Body of pancreas (tissue), 4 donors: ENCODE measurements around the gene RFPL2. TPM values are rescaled to one million over a fixed set of nuclear protein-coding genes. Genes with fewer than 3 reads are reported as not detected.
A peak's percentile ranks its signal among the peaks of the same experiment; 100 is the strongest.

Source experiments
- ATAC-seq: fragments of 150-250 bp; one replicate; pipeline ENCODE4 v1.9.1; 2016
- DNase-seq, 4 donors: peaks; one replicate each; pipeline ENCODE4 v3.0.0-alpha.2; 2019
- H3K27ac ChIP-seq, 4 donors: fragments of 200-600 bp; sonication (generic); 1 replicate in 3 of 4; 2 replicates in 1 of 4; pipeline versions ENCODE4 v1.5.1 to v1.6.1; 2016 to 2019; ENCODE audit warnings: mild to moderate bottlenecking in 1 of 4, mixed read lengths in 1 of 4, moderate library complexity in 1 of 4
- H3K27me3 ChIP-seq, 2 donors: fragments of 200-600 bp; sonication (generic); one replicate each; pipeline ENCODE4 v1.6.0; 2016; ENCODE audit warnings: mild to moderate bottlenecking in 1 of 2
- H3K36me3 ChIP-seq, 2 donors: fragments of 200-600 bp; sonication (generic); replicated peaks in 1 of 2; 2 replicates each; pipeline ENCODE4 v1.5.1; 2016; ENCODE audit warnings: low read depth in 2 of 2; ENCODE audit not compliant: insufficient read depth in 1 of 2
- H3K4me1 ChIP-seq: fragments of 200-600 bp; sonication (generic); one replicate; pipeline ENCODE4 v1.6.0; 2016
- H3K4me3 ChIP-seq, 2 donors: fragments of 200-600 bp; sonication (generic); 1 replicate in 1 of 2; 2 replicates in 1 of 2; pipeline ENCODE4 v1.5.1; 2016 to 2019
- H3K9me3 ChIP-seq, 3 donors: fragments of 200-600 bp; sonication (generic); 1 replicate in 2 of 3; 2 replicates in 1 of 3; pipeline ENCODE4 v1.5.1; 2016
- CTCF ChIP-seq, 7 experiments: fragments of 450-650 bp in 4 of 7; fragments of 200-600 bp in 3 of 7; sonication (generic) in 3 of 7; IDR thresholded peaks; one replicate each; pipeline ENCODE4 v1.5.1; 2016 to 2019; ENCODE audit warnings: antibody characterized with exemption in 7 of 7
- POLR2A ChIP-seq, 3 donors: fragments of 450-650 bp; IDR thresholded peaks; one replicate each; pipeline ENCODE4 v1.6.1; 2016; ENCODE audit warnings: antibody characterized with exemption in 3 of 3, mild to moderate bottlenecking in 2 of 3
- WGBS, 2 donors: methylation state at CpG; one replicate each; pipeline ENCODE4 v1.1.5; 2017; 5-methylcytosine and 5-hydroxymethylcytosine counted together
- intact Hi-C: fragments of 100-400 bp; cut with DNase I; formaldehyde crosslinking; loops from one replicate; pipeline ENCODE4 v1.15.1; 2023
- total RNA-seq, 2 donors: library from RNA; depleted of rRNA; stranded (reverse); fragments of >200 nt; gene quantifications; one replicate each; pipeline ENCODE4 v1.1.0, GENCODE V29; 2016

The RFPL2 gene
- not detected for total RNA-seq

- no peak for ATAC-seq
- intact Hi-C loops, result loop anchor here (10.0 kb wide), 1 partner anchor 230 kb away; no protein-coding TSS in a partner anchor
Observed at GRCh38 chr22:32204856-32205722, at the start of gene RFPL2. Gene RFPL2, minus strand, starts transcription at chr22:32205073. Its CDS starts 2,622 bp downstream, at chr22:32202451.

GRCh38 chr22:32249231-32249630, 44.4 kb upstream of the RFPL2 start:
- DNase-seq (no peak), ATAC-seq (no peak)
- Histone ChIP-seq H3K4me3 (no peak overlapping the region), H3K36me3 (no peaks in the 10 kb centered on the region), H3K27me3 (no peaks in the 10 kb centered on the region), H3K27ac (no peak overlapping the region), H3K4me1 (no peaks in the 10 kb centered on the region), H3K9me3 (no peaks in the 10 kb centered on the region)
- intact Hi-C loops, result no loop called here
- TF ChIP-seq CTCF (IDR thresholded peaks at IDR 0.05), result no peak
- TF ChIP-seq POLR2A (IDR thresholded peaks at IDR 0.05), result no peak
- WGBS, 2 donors, result 72 to 95% methylated on average over 1 of the region's 1 CpG

More at GRCh38 chr22:32204856-32205722, at the start of gene RFPL2:
- no peaks in the 10 kb centered on the region for H3K36me3 ChIP-seq
- H3K27ac ChIP-seq, result no peak within 1 kb of the TSS
- H3K9me3 ChIP-seq, result no peaks in the 10 kb centered on the region
- H3K4me1 ChIP-seq, result peaks cover 14% of the 10 kb centered on the region
- peaks cover 0 to 6% of the 10 kb centered on the region in 2 donors for H3K27me3 ChIP-seq
- peak in 3 of 4 donors; percentile 46 to 64 (median 60) for DNase-seq
- 58 to 75% methylated on average over 17 to 37 of the region's 41 CpGs for WGBS, 2 donors
- TF ChIP-seq CTCF (IDR thresholded peaks at IDR 0.05) (no peak), POLR2A (IDR thresholded peaks at IDR 0.05) (no peak)
- H3K4me3 ChIP-seq, result no peak within 1 kb of the TSS

DNA sequence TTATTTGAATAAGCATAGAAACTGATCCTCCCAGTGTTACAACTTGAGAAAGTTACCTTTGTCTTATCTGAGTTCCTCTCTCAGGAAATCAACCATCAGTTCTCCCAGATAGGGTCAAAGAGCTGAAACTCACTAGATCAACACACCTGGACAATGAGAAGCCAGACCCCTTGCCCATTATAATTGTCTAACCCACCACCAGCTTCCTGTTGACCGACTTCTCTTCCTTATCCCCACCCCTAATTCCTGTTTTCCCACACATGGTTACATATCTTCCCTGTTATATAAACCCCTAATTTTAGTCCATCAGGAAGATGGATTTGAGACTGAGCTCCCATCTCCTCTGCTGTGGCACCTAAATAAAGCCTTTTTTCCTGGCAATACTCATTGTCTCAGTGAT, 43.4 kb upstream of the RFPL2 start:
- no peak for ATAC-seq
- Histone ChIP-seq H3K9me3 (no peaks in the 10 kb centered on the region), H3K27me3 (no peaks in the 10 kb centered on the region), H3K36me3 (no peaks in the 10 kb centered on the region), H3K27ac (no peak overlapping the region), H3K4me3 (no peak overlapping the region), H3K4me1 (no peaks in the 10 kb centered on the region)
- intact Hi-C loops, result no loop called here
- TF ChIP-seq CTCF (IDR thresholded peaks at IDR 0.05) (no peak), POLR2A (IDR thresholded peaks at IDR 0.05) (no peak)
- WGBS, 2 donors, result 33 to 46% methylated on average over 1 of the region's 1 CpG
- DNase-seq, result no peak

GRCh38 chr22:32246166-32246565, 41.3 kb upstream of the RFPL2 start:
- 75 to 76% methylated on average over 5 of the region's 5 CpGs for WGBS, 2 donors
- DNase-seq (no peak), ATAC-seq (no peak)
- Histone ChIP-seq H3K4me1 (no peaks in the 10 kb centered on the region), H3K27ac (no peak overlapping the region), H3K9me3 (no peaks in the 10 kb centered on the region), H3K4me3 (no peak overlapping the region), H3K27me3 (no peaks in the 10 kb centered on the region), H3K36me3 (no peaks in the 10 kb centered on the region)
- no peak for TF ChIP-seq POLR2A (IDR thresholded peaks at IDR 0.05)
- TF ChIP-seq CTCF (IDR thresholded peaks at IDR 0.05), result no peak
- intact Hi-C loops, result no loop called here
